Heart left ventricle (tissue), 16 donors: Measurements from ENCODE around the gene EWSR1. TPM values are rescaled to one million over a fixed set of nuclear protein-coding genes. Genes with fewer than 3 reads are reported as not detected.

Experiments
- ATAC-seq, 4 donors: fragments of 200-7000 bp; cut with Tn5 transposase; one replicate each; pipeline ENCODE4 v1.9.1; 2020 to 2022; ENCODE audit warnings: moderate library complexity in 4 of 4, mild to moderate bottlenecking in 3 of 4, moderate number of reproducible peaks in 1 of 4
- DNase-seq, 5 donors: peaks; one replicate each; pipeline ENCODE4 v3.0.0-alpha.2; 2020
- H3K27ac ChIP-seq, 12 donors: fragments of 200-600 bp; sonication (generic) in 4 of 12; one replicate each; pipeline versions ENCODE4 v1.5.0 to v1.8.0; 2016 to 2022; ENCODE audit warnings: mild to moderate bottlenecking in 2 of 12
- H3K27me3 ChIP-seq, 9 donors: fragments of 200-600 bp; sonication (generic) in 2 of 9; one replicate each; pipeline versions ENCODE4 v1.5.1 to v1.8.0; 2016 to 2022; ENCODE audit warnings: mild to moderate bottlenecking in 3 of 9
- H3K36me3 ChIP-seq, 9 donors: fragments of 200-600 bp; sonication (generic) in 2 of 9; one replicate each; pipeline versions ENCODE4 v1.5.0 to v1.8.0; 2018 to 2022; ENCODE audit warnings: mild to moderate bottlenecking in 2 of 9
- H3K4me1 ChIP-seq, 12 donors: fragments of 200-600 bp; sonication (generic) in 4 of 12; one replicate each; pipeline versions ENCODE4 v1.5.0 to v1.8.0; 2016 to 2022; ENCODE audit warnings: mild to moderate bottlenecking in 3 of 12
- H3K4me3 ChIP-seq, 12 donors: fragments of 200-600 bp; sonication (generic) in 4 of 12; one replicate each; pipeline versions ENCODE4 v1.5.0 to v1.8.0; 2017 to 2022; ENCODE audit warnings: mild to moderate bottlenecking in 9 of 12, moderate library complexity in 4 of 12
- H3K9me3 ChIP-seq, 12 donors: fragments of 200-600 bp; sonication (generic) in 4 of 12; one replicate each; pipeline versions ENCODE4 v1.5.0 to v1.8.0; 2016 to 2022; ENCODE audit warnings: mild to moderate bottlenecking in 1 of 12
- POLR2A ChIP-seq, 2 donors: fragments of 450-650 bp; IDR thresholded peaks; one replicate each; pipeline ENCODE4 v1.6.1; 2017; ENCODE audit warnings: antibody characterized with exemption in 2 of 2, mild to moderate bottlenecking in 2 of 2, moderate library complexity in 2 of 2
- WGBS, 4 donors: extraction: QIAGEN DNeasy Blood & Tissue Kit in 2 of 4; methylation state at CpG; one replicate each; pipeline versions ENCODE4 v1.1.5 to v1.1.7; 2013 to 2018; 5-methylcytosine and 5-hydroxymethylcytosine counted together
- intact Hi-C, 10 donors: fragments of 100-400 bp; cut with DNase I; formaldehyde crosslinking; loops; one replicate each; pipeline versions ENCODE4 v1.11.1 to v1.14.2; 2022
- microRNA-seq, 4 donors: library from miRNA; unstranded; fragments of <30 nt; microRNA quantifications; one replicate each; pipeline versions ENCODE4 to v1.2.0, GENCODE V29; 2017 to 2020
- polyA plus RNA-seq, 2 donors: library from polyadenylated mRNA; stranded (reverse); fragments of 200-250 nt; gene quantifications; one replicate each; pipeline ENCODE4 v1.2.3, GENCODE V29; 2013
- total RNA-seq, 9 donors: library from RNA; depleted of rRNA in 2 of 9; stranded (reverse); fragments of >200 nt in 2 of 9; fragmentation: NEBNext Ultra II Directional in 3 of 9; extraction: Animal tissue kit (Norgen Biotek cat#: 25700) in 3 of 9; gene quantifications; one replicate each; pipeline versions ENCODE4 v1.1.0 to v1.2.4, GENCODE V29; 2016 to 2023
- TF ChIP-seq, protein P1 (sequence below), 12 donors: fragments of 200-600 bp; sonication (generic) in 4 of 12; IDR thresholded peaks; one replicate each; pipeline versions ENCODE4 v1.5.0 to v1.8.0; 2018 to 2022; ENCODE audit warnings: antibody characterized with exemption in 12 of 12, mild to moderate bottlenecking in 5 of 12
- donor health status: ischemic (EF 13 %, LVEDD 7.1; RV severe dilation, severe dysfunction).
- donor health status: healthy with polysubstance abuse.
- donor health status: DM: no; HTN: yes; CAD: no.
- donor health status: DM: no; HTN: no; CAD: no.
- donor health status: ischemic (EF 25% LVEDD 6.9; RV normal size, moderate dysfunction).
- donor health status: ischemic (EF 25% LVEDD 5.7; RV mildly dilated, moderate dysfunction).
- donor health status: healthy.
- donor health status: DM: yes; HTN: yes; CAD: no.
- donor health status: ischemic (EF 35%, LVEDD 5.7; RV mildly dilated, moderate dysfunction).
- donor health status: nonischemic (EF 11% LVEDD 7.7; RV severe dilation, severe dysfunction).
- donor health status: DM: yes; HTN: yes; CAD: no.
- donor health status: PGD.
- donor health status: ischemic (EF 29% LVEDD 5.4; RV normal size, mild dysfunction).
- donor health status: nonischemic (EF 23%, LVEDD 6.1; RV moderate dilation, normal function).

Gene EWSR1
- total and polyA plus RNA-seq, 11 donors = 94.3 to 202 (median 138) TPM

- Histone ChIP-seq H3K4me1 (peaks cover 0 to 45% (median 19%) of the 10 kb centered on the region in 12 donors), H3K27me3 (no peaks in the 10 kb centered on the region), H3K4me3 (no peak overlapping the region), H3K36me3 (peaks cover 0 to 100% (median 77%) of the 10 kb centered on the region in 9 donors), H3K27ac (peak overlapping the region in 1 of 12 donors; percentile 40), H3K9me3 (no peaks in the 10 kb centered on the region)
- intact Hi-C loops = no loop called here
- DNase-seq = no peak
- TF ChIP-seq, protein P1, sequence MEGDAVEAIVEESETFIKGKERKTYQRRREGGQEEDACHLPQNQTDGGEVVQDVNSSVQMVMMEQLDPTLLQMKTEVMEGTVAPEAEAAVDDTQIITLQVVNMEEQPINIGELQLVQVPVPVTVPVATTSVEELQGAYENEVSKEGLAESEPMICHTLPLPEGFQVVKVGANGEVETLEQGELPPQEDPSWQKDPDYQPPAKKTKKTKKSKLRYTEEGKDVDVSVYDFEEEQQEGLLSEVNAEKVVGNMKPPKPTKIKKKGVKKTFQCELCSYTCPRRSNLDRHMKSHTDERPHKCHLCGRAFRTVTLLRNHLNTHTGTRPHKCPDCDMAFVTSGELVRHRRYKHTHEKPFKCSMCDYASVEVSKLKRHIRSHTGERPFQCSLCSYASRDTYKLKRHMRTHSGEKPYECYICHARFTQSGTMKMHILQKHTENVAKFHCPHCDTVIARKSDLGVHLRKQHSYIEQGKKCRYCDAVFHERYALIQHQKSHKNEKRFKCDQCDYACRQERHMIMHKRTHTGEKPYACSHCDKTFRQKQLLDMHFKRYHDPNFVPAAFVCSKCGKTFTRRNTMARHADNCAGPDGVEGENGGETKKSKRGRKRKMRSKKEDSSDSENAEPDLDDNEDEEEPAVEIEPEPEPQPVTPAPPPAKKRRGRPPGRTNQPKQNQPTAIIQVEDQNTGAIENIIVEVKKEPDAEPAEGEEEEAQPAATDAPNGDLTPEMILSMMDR (IDR thresholded peaks at IDR 0.05) = no peak
- no peak for TF ChIP-seq POLR2A (IDR thresholded peaks at IDR 0.05)
- ATAC-seq = no peak
Measured at GRCh38 chr22:29345932-29346331, 77.9 kb downstream of the EWSR1 start.

DNA sequence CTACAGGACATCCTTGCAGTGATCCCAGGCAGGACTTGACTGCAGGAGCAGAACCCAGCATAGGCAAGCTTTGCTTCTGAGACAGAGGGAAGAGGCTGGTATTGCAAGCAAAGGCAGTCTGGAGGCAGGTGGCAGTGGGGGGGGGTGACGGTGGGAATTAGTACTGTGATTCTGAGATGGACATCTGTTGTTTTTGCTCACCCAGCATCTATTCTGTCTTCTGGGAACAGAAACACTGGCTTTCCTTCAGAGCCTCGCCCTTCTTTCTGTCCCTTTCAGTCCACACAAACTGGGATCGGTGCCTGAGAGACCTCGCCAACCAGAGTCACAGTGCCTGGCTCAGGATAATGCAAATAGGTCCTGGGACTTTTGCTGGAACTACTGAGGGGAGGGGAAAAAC lies 78.6 kb downstream of the EWSR1 start:
- no peaks in the 10 kb centered on the region for H3K27me3 ChIP-seq
- intact Hi-C loops = no loop called here
- H3K27ac ChIP-seq = peak overlapping the region in 1 of 12 donors; percentile 40
- TF ChIP-seq, protein P1 (IDR thresholded peaks at IDR 0.05) = no peak
- TF ChIP-seq POLR2A (IDR thresholded peaks at IDR 0.05) = no peak
- no peak overlapping the region for H3K4me3 ChIP-seq
- DNase-seq (peak in 1 of 5 donors; percentile 33), ATAC-seq (peak in 2 of 4 donors; percentile 16 to 27)
- peaks cover 0 to 100% (median 77%) of the 10 kb centered on the region in 9 donors for H3K36me3 ChIP-seq
- peaks cover 0 to 45% (median 19%) of the 10 kb centered on the region in 12 donors for H3K4me1 ChIP-seq
- 44 to 84% (median 66%) methylated on average over 4 of the region's 4 CpGs for WGBS, 4 donors
- H3K9me3 ChIP-seq = no peaks in the 10 kb centered on the region

- intact Hi-C loops = no loop called here
- ATAC-seq = no peak
- no peaks in the 10 kb centered on the region for H3K9me3 ChIP-seq
- DNase-seq = no peak
- H3K4me3 ChIP-seq = no peak overlapping the region
- TF ChIP-seq POLR2A (IDR thresholded peaks at IDR 0.05) = no peak
- TF ChIP-seq, protein P1 (IDR thresholded peaks at IDR 0.05) = no peak
- H3K4me1 ChIP-seq = peaks cover 0 to 32% (median 13%) of the 10 kb centered on the region in 12 donors
- H3K27me3 ChIP-seq = no peaks in the 10 kb centered on the region
- H3K27ac ChIP-seq = no peak overlapping the region
- WGBS, 4 donors = 83 to 92% (median 86%) methylated on average over 2 of the region's 2 CpGs
- H3K36me3 ChIP-seq = peaks cover 0 to 100% (median 79%) of the 10 kb centered on the region in 9 donors
Measured at GRCh38 chr22:29348041-29348440, 80.0 kb downstream of the EWSR1 start.

GRCh38 chr22:29348956-29349355 lies 80.9 kb downstream of the EWSR1 start:
- Histone ChIP-seq H3K9me3 (no peaks in the 10 kb centered on the region), H3K36me3 (peaks cover 0 to 100% (median 85%) of the 10 kb centered on the region in 9 donors), H3K27ac (no peak overlapping the region), H3K27me3 (no peaks in the 10 kb centered on the region), H3K4me3 (no peak overlapping the region), H3K4me1 (peaks cover 0 to 24% (median 9%) of the 10 kb centered on the region in 12 donors)
- ATAC-seq (no peak), DNase-seq (peak in 1 of 5 donors; percentile 25)
- intact Hi-C loops = no loop called here
- no peak for TF ChIP-seq POLR2A (IDR thresholded peaks at IDR 0.05)
- TF ChIP-seq, protein P1 (IDR thresholded peaks at IDR 0.05) = no peak
- WGBS, 4 donors = 91 to 94% (median 93%) methylated on average over 18 of the region's 18 CpGs

Small RNA genes within 50 kb of the gene (microRNA-seq; reads per million reads assigned to microRNA genes)
- 1.8 to 12.2 (median 7.8) reads per million in 4 donors for gene MIR3653

Other genes with a start within 250 kb of the EWSR1 start
- gene C22orf31, start 206.4 kb upstream of the EWSR1 start, total RNA-seq = under 1 TPM in 1 of 9 donors, not detected in 8; 0.40 TPM
- gene C22orf31, start 206.4 kb upstream of the EWSR1 start, polyA plus RNA-seq = not detected
- 10 to 100 TPM; 30.5 to 67.8 (median 46.6) TPM for gene KREMEN1, start 195.2 kb upstream of the EWSR1 start, total RNA-seq
- 10 to 100 TPM; 24.3 to 25.2 TPM for gene KREMEN1, start 195.2 kb upstream of the EWSR1 start, polyA plus RNA-seq
- 1 to 10 TPM in 2 of 9 donors, under 1 TPM in 6, not detected in 1; 0.16 to 1.5 (median 0.32) TPM for gene EMID1, start 62.4 kb upstream of the EWSR1 start, total RNA-seq
- under 1 TPM in 1 of 2 donors, not detected in 1; 0.43 TPM for gene EMID1, start 62.4 kb upstream of the EWSR1 start, polyA plus RNA-seq
- 10 to 100 TPM; 10.9 to 29.5 (median 12.6) TPM for gene RHBDD3, start 287 bp upstream of the EWSR1 start, total RNA-seq
- gene RHBDD3, start 287 bp upstream of the EWSR1 start, polyA plus RNA-seq = 10 to 100 TPM; 17.2 to 18.8 TPM
- 10 to 100 TPM; 12.0 to 46.6 (median 16.8) TPM for gene GAS2L1, start 38.4 kb downstream of the EWSR1 start, total RNA-seq
- gene GAS2L1, start 38.4 kb downstream of the EWSR1 start, polyA plus RNA-seq = 10 to 100 TPM; 18.0 to 48.3 TPM
- 1 to 10 TPM in 5 of 9 donors, under 1 TPM in 4; 0.29 to 5.8 (median 1.3) TPM for gene RASL10A, start 47.4 kb downstream of the EWSR1 start, total RNA-seq
- gene RASL10A, start 47.4 kb downstream of the EWSR1 start, polyA plus RNA-seq = 1 to 10 TPM in 1 of 2 donors, under 1 TPM in 1; 0.95 to 1.1 TPM
- 10 to 100 TPM; 30.3 to 74.8 (median 33.8) TPM for gene AP1B1, start 120.3 kb downstream of the EWSR1 start, total RNA-seq
- 10 to 100 TPM; 18.1 to 43.4 TPM for gene AP1B1, start 120.3 kb downstream of the EWSR1 start, polyA plus RNA-seq
- not detected for gene RFPL1, start 170.3 kb downstream of the EWSR1 start, total RNA-seq
- not detected for gene RFPL1, start 170.3 kb downstream of the EWSR1 start, polyA plus RNA-seq
- under 1 TPM in 8 of 9 donors, not detected in 1; 0.07 to 0.51 (median 0.14) TPM for gene NEFH, start 211.9 kb downstream of the EWSR1 start, total RNA-seq
- under 1 TPM; 0.08 to 0.10 TPM for gene NEFH, start 211.9 kb downstream of the EWSR1 start, polyA plus RNA-seq